Measurements from ENCODE around the gene FTCD.
A peak's percentile ranks its signal among the peaks of the same experiment; 100 is the strongest.
"Not testable (repeated sequence)": the region's sequence is repeated elsewhere in the genome, so short reads cannot be mapped to it uniquely, and the experiment has no call there.

FTCD gene

GRCh38 chr21:46187814-46188213 is 32.4 kb upstream of the FTCD start:
- DNase-seq, result no peak

- no peak for DNase-seq
Measured at GRCh38 chr21:46187261-46187660, 31.9 kb upstream of the FTCD start.

GRCh38 chr21:46185716-46186115 is 30.3 kb upstream of the FTCD start:
- DNase-seq, result no peak

- peak in 1 of 3 experiments; percentile 55 for DNase-seq
Measured at GRCh38 chr21:46184625-46185555, 29.5 kb upstream of the FTCD start.

DNA sequence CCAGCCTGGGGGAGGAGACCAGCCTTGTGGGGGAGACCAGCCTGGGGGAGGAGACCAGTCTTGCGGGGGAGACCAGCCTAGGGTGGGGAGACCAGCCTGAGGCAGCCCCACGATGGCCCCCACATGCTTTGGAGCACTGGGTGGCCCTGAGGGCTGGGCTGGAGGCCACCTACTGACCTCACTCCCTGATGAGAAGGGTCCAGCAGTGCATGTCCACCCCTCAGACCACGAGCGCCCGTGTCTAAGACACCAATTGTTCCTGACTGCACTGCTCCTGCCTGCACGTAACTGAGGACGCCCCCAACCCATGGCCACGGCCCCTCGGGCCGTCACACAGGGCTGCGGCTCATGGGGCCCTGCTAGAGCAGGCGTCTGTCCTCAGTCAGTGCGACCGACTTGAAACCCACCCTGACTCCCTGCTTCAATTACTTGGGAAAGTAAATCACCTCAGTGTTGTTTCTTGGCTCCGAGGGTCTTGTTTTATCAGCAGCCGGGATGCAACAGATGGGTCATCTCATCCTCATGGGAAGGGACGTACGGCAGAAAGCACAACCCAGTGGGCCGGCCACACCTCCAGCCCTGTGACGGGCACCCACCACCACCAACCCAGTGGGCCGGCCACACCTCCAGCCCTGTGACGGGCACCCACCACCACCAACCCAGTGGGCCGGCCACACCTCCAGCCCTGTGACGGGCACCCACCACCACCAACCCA is 28.7 kb upstream of the FTCD start, which contains the start of gene SPATC1L:
Gene SPATC1L, minus strand, starts transcription at position 550 of the 715 bp plus-strand sequence. CDS start 1,643 bp downstream, outside the sequence.
- peak in 1 of 3 experiments; percentile 45 for DNase-seq

DNA sequence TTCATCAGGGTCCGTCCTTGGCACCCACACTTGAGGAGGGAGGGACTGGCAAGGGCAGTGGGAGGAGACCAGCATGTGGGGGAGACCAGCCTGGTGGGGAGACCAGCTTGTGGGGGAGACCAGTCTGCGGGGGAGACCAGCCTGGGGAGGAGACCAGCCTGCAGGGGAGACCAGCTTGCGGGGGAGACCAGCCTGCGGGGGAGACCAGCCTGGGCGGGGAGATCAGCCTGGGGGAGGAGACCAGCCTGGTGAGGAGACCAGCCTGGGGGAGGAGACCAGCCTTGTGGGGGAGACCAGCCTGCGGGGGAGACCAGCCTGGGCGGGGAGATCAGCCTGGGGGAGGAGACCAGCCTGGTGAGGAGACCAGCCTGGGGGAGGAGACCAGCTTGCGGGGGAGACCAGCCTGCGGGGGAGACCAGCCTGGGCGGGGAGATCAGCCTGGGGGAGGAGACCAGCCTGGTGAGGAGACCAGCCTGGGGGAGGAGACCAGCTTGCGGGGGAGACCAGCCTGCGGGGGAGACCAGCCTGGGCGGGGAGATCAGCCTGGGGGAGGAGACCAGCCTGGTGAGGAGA is 28.0 kb upstream of the FTCD start:
- DNase-seq, result not testable (repeated sequence)

DNA sequence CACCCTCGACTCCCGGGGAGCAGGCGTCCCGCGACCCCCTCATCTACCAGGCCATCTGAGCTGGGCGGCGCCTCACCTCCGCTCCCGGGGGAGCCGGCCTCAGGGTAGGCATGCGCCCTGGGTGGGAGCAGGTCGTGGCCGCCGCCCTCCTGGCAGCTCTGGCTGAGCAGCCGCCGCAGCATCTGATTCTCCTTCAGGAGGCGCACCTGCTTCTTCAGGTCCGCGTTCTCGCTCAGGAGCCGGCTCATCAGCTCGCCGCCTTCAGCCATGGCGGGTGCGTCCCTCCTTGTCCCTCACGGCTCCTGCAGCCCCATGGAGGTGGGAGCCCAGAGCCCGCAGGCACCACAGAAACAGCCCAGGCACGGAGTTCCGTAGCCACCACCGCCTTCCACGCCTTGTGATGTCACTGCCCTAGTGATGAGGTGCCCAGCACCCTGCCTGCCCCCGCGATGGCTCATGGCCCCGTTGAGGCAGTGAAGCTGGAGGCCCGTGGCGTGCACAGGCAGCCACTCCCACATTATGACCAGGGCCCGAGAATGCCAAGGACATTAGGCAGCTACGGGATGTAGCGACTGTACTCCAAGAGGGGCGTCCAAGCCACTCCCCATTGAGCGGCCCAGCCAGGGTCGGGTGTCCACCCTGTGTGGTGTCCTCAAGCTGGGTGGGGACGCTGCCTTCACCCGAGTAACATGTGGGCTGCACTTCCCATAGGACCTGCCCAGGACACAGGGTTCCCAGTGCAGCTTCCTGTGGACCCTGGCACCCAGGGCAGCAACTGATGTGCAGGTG is 27.4 kb upstream of the FTCD start:
- no peak for DNase-seq

GRCh38 chr21:46181953-46182547 is 26.7 kb upstream of the FTCD start:
- DNase-seq, result no peak

- DNase-seq, result no peak
Measured at GRCh38 chr21:46181436-46181835, 26.1 kb upstream of the FTCD start.

DNA sequence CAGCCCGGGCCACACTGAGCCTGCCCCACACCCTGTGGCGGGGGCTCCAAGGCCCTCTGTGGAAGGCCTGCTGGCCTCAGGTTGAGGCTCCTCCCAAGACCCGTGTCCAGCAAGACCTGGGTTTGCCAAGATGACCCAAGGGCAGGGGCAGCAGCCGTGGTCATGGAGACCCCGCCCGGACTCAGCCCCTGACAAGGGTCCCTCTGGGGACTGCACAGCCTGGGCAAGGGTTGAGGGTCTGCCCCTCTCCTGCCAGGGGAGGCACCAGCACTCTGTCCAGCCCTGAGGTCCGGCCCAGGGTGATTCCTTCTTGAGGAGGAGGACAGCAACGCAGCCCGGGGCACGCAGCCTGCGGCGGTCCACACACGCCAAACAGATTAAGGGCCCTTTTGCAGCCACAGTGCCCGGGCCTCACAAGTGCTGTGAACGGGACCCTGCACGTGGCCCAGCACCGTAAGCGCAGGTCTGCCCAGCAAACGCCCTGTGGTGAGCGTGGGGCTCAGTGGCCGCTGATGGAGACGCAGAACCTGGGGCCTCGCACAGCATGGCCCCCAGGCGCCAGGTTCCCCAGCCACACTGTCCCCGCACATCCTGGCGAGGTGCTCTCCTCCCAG is 25.5 kb upstream of the FTCD start:
- DNase-seq, result no peak

DNA sequence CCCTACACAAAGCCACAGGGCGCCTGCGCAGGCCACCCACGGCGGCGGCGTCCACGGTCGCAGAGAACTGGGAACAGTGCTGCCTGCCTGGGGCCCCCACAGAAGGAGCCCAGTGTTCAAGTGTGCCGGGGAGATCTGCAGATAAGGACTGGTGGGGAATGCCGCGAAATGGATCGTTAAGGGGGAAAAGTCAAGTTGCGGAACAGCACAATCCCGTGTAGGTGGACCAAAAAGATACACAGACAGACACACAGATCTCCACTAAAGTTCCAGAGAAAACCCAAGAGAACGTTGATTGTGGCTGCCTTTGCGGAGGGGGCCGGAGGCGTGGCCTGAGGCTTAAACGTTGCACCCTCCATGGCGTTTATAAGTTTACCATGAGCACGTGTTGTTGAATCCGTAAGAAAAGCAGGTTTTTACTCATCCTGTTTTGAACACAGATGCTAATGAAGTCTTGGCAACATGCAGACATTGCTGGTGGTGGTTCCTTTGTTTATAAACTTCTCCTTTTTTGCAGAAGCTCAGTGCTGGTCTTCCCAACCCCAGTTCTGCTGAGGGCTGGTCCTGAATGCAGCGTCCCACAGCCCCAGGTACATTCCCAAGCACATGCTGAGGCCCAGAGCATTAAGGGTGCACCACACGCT is 24.8 kb upstream of the FTCD start:
- no peak for DNase-seq

GRCh38 chr21:46179708-46180078 is 24.3 kb upstream of the FTCD start:
- no peak for DNase-seq

- DNase-seq, result no peak
Measured at GRCh38 chr21:46178961-46179360, 23.6 kb upstream of the FTCD start.

GRCh38 chr21:46176443-46177129 is 21.2 kb upstream of the FTCD start:
- not testable (repeated sequence) for DNase-seq

DNA sequence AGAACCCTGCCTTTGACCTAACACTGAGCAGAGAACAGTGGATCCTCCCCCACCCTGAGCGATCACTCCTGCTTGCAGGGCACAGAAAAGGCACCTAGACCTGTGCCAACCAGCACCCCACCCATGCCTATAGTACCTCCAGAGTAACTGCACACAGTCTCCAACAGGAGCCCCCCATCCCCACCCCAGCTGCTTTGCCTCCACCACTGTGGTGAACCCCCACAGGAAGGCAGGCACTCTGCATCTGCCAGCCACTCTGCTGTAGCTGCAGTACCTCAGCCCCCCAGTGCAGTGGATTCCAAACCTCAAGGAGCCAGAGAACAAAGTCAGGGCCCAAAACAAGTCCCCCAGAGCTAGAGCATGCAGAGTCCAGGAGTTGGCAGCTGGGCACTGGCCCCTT is 18.2 kb upstream of the FTCD start:
- no peak for DNase-seq

- DNase-seq, result no peak
Measured at GRCh38 chr21:46172863-46173528, 17.6 kb upstream of the FTCD start.

DNA sequence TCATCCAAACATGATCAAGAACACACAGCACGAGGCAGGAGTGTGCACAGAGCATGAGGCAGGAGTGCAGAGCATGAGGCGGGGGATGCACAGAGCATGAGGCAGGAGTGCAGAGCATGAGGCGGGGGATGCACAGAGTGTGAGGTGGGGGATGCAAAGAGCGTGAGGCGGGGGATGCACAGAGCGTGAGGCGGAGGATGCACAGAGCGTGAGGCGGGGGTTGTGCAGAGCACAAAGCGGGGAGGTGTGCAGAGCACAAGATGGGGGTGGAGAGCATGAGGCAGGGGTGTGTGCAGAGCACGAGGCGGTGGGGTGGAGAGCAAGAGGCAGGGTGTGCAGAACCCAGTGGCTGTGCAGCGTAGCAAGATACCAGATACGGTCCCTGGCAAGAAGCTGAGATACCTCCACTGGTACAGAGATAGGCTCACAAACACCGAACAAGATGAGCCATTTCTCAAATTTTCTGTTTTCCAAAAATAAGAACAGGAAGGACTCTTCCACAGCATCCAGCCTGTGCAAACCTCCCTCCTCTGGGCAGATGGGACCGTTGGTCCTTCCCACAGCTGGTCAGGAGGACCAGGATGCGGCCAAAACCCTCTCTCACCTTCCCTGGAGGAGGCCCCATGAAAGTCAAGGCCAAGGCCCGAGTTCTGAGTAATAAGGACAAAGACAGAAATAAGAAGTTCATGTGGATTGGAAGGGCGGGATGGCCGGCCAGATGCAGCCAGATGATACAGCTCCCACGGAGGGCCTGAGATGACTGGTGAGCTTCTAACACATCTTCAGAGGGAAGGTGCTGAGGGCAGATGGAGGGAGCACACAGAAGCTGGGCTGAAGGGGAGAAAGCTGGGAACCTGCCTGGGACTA is 16.9 kb upstream of the FTCD start:
- DNase-seq, result no peak

- DNase-seq, result no peak
Measured at GRCh38 chr21:46171585-46171984, 16.2 kb upstream of the FTCD start.
